Endothelial cell of umbilical vein (primary cell): ENCODE measurements around the gene RTL10. TPM values are rescaled to one million over a fixed set of nuclear protein-coding genes. Genes with fewer than 3 reads are reported as not detected.

ENCODE experiments used
- BruUV-seq: library from RNA; stranded (reverse); fragments of 400-500 nt; replicated peaks from 2 replicates; lab custom pipeline; 2021; lab: Mats Ljungman, UMichigan
- CTCF ChIA-PET: fragments of 300-600, 350-600 bp; sonication (Branson Sonifier 250); formaldehyde crosslinking; loops from one replicate; lab custom pipeline; 2021; ENCODE audit warnings: antibody characterized with exemption, inconsistent platforms; lab: Charles Lee
- POLR2A ChIA-PET: fragments of 300-600, 350-600 bp; sonication (Branson Sonifier 250); formaldehyde crosslinking; loops from one replicate; lab custom pipeline; 2021; ENCODE audit warnings: antibody characterized with exemption, inconsistent platforms; lab: Charles Lee
- DNase-seq: peaks from one replicate; pipeline ENCODE4 v3.0.0-alpha.2; 2011; ENCODE audit warnings: low read depth, low spot score
- FAIRE-seq: peaks from 2 replicates; lab custom pipeline; 2011; peaks lifted over from hg19 to GRCh38; lab: Jason Lieb, UNC
- H2AFZ ChIP-seq: 2 replicates; pipeline ENCODE4 v1.6.0; 2012; ENCODE audit warnings: low read depth, low read length, control low read depth, inconsistent platforms
- H3K27ac ChIP-seq: 2 replicates; pipeline ENCODE4 v1.5.1; 2011; ENCODE audit warnings: low read depth, mild to moderate bottlenecking, control low read depth, low read length, moderate library complexity; ENCODE audit not compliant: insufficient read depth
- H3K27me3 ChIP-seq, 2 experiments: 2 replicates each; pipeline versions ENCODE4 v1.6.0 to v1.6.1; 2011; ENCODE audit warnings: low read length in 2 of 2, mixed read lengths in 1 of 2; ENCODE audit not compliant: control insufficient read depth in 2 of 2, insufficient read depth in 2 of 2
- H3K36me3 ChIP-seq, 2 experiments: 2 replicates in 1 of 2; 3 replicates in 1 of 2; pipeline ENCODE4 v1.5.1; 2011; ENCODE audit warnings: low read length in 2 of 2, mild to moderate bottlenecking in 1 of 2, moderate library complexity in 1 of 2; ENCODE audit not compliant: control insufficient read depth in 2 of 2, insufficient read depth in 2 of 2; ENCODE audit errors: extremely low read depth in 1 of 2
- H3K4me1 ChIP-seq: 3 replicates; pipeline ENCODE4 v1.5.1; 2011; ENCODE audit warnings: mild to moderate bottlenecking, low read length; ENCODE audit not compliant: control insufficient read depth, insufficient read depth; ENCODE audit errors: extremely low read depth
- H3K4me2 ChIP-seq: 2 replicates; pipeline ENCODE4 v1.6.1; 2011; ENCODE audit warnings: low read length, control low read depth, mixed read lengths; ENCODE audit not compliant: insufficient read depth
- H3K4me3 ChIP-seq, 3 experiments: fragments of 200-600 bp in 1 of 3; sonication (generic), shearing (Covaris generic) in 1 of 3; replicated peaks in 1 of 3; 2 replicates each; pipeline ENCODE4 v1.5.1; 2011 to 2016; ENCODE audit warnings: control low read depth in 3 of 3, low read length in 3 of 3, mild to moderate bottlenecking in 2 of 3, inconsistent platforms in 1 of 3, low read depth in 1 of 3, moderate library complexity in 1 of 3; ENCODE audit not compliant: insufficient read depth in 1 of 3
- H3K79me2 ChIP-seq: 2 replicates; pipeline ENCODE4 v1.6.0; 2012; ENCODE audit warnings: low read length, inconsistent platforms; ENCODE audit not compliant: control insufficient read depth, insufficient read depth
- H3K9ac ChIP-seq: replicated peaks from 2 replicates; pipeline ENCODE3; 2011; ENCODE audit warnings: low read length, control low read depth; ENCODE audit not compliant: insufficient read depth; ENCODE audit errors: extremely low read depth
- H3K9me1 ChIP-seq: replicated peaks from 3 replicates; pipeline ENCODE4 v1.6.0; 2011; ENCODE audit warnings: mild to moderate bottlenecking, low read length; ENCODE audit not compliant: control insufficient read depth, insufficient read depth; ENCODE audit errors: extremely low read depth
- H3K9me3 ChIP-seq: replicated peaks from 2 replicates; pipeline ENCODE4 v1.5.1; 2012; ENCODE audit warnings: low read length, inconsistent platforms; ENCODE audit not compliant: control insufficient read depth, insufficient read depth
- H4K20me1 ChIP-seq: replicated peaks from 2 replicates; pipeline ENCODE3; 2011; ENCODE audit warnings: mild to moderate bottlenecking, low read length; ENCODE audit not compliant: control insufficient read depth, insufficient read depth; ENCODE audit errors: extremely low read depth
- EZH2 ChIP-seq: IDR thresholded peaks from 2 replicates; pipeline ENCODE4 v1.6.1; 2012; ENCODE audit warnings: borderline replicate concordance, low read depth, mild to moderate bottlenecking, moderate library complexity, low read length, inconsistent platforms; ENCODE audit not compliant: severe bottlenecking
- MAX ChIP-seq: IDR thresholded peaks from 2 replicates; pipeline ENCODE4 v1.6.1; 2011; ENCODE audit not compliant: insufficient read depth, insufficient read length
- MYC ChIP-seq: IDR thresholded peaks from one replicate; pipeline ENCODE4 v1.6.1; 2011; ENCODE audit warnings: mild to moderate bottlenecking, low read depth, low read length
- POLR2A ChIP-seq: IDR thresholded peaks from 2 replicates; pipeline ENCODE4 v1.6.1; 2012; ENCODE audit warnings: low read depth, mild to moderate bottlenecking, control low read depth, low read length
- POLR2AphosphoS5 ChIP-seq: IDR thresholded peaks from 2 replicates; pipeline ENCODE4 v1.6.1; 2012; ENCODE audit warnings: low read depth, mild to moderate bottlenecking, control low read depth, low read length, moderate library complexity; ENCODE audit not compliant: insufficient read depth
- dilution Hi-C: fragments of 300-500 bp; cut with MboI; formaldehyde crosslinking; loops from one replicate; pipeline ENCODE4 v1.15.0; 2019; ENCODE audit warnings: low sequenced_read_pairs; ENCODE audit not compliant: extremely low pct_ligation_motif_present
- intact Hi-C: fragments of 100-400 bp; cut with micrococcal nuclease; formaldehyde crosslinking; loops from one replicate; pipeline ENCODE4 v1.10.0; 2022
- polyA plus RNA-seq, 4 experiments: library from polyadenylated mRNA; depleted of rRNA in 3 of 4; stranded (reverse) in 3 of 4; unstranded in 1 of 4; fragments of >200 nt; gene quantifications; 2 replicates each; pipeline versions ENCODE4 v1.2.1 to v1.2.3, GENCODE V29; 2011 to 2012; ENCODE audit warnings: missing spikeins in 1 of 4
- total RNA-seq: library from RNA; stranded (reverse); gene quantifications from 2 replicates; pipeline ENCODE4 v1.2.3, GENCODE V29; 2021

RTL10 gene
- total and polyA plus RNA-seq, 2 donors (not counting 3 experiments of a cell fraction or from before 2014, with no cell fraction given), result 31.9 to 40.8 TPM

GRCh38 chr22:19892925-19893324 is 38.3 kb upstream of the RTL10 start:
- DNase-seq (no peak), FAIRE-seq (peak; percentile 62)
- Histone ChIP-seq H3K9me3 (no peaks in the 10 kb centered on the region), H3K27ac (peak overlapping the region; percentile 83), H3K9me1 (no peaks in the 10 kb centered on the region), H3K9ac (peak overlapping the region; percentile 50), H3K4me2 (no peak overlapping the region), H3K4me3 (no peak overlapping the region), H3K79me2 (peaks cover 2% of the 10 kb centered on the region), H3K27me3 (no peaks in the 10 kb centered on the region), H4K20me1 (no peaks in the 10 kb centered on the region), H2AFZ (no peak overlapping the region), H3K36me3 (peaks cover 0 to 9% of the 10 kb centered on the region in 2 experiments), H3K4me1 (peaks cover 56% of the 10 kb centered on the region)
- ChIA-PET POLR2A (interaction anchor here (1.2 to 1.4 kb wide), 2 partner anchors 12 to 48 kb away, joined by 3 to 9 read pairs; no protein-coding TSS in a partner anchor), CTCF (interaction anchor here (3.6 kb wide), 1 partner anchor 163 kb away, joined by 33 read pairs; no protein-coding TSS in a partner anchor)
- no peak for TF ChIP-seq POLR2AphosphoS5
- TF ChIP-seq MAX, result no peak
- no peak for TF ChIP-seq EZH2
- intact Hi-C loops, result loop anchor here (1.0 kb wide), 1 partner anchor 50 kb away; no protein-coding TSS in a partner anchor
- BruUV-seq, result no TSS peak
- dilution Hi-C loops, result no loop called here

GRCh38 chr22:19892257-19892879 is 37.7 kb upstream of the RTL10 start:
- Histone ChIP-seq H4K20me1 (no peaks in the 10 kb centered on the region), H3K4me1 (peaks cover 61% of the 10 kb centered on the region), H2AFZ (no peak overlapping the region), H3K79me2 (peaks cover 3% of the 10 kb centered on the region), H3K9me1 (no peaks in the 10 kb centered on the region), H3K4me3 (no peak overlapping the region), H3K27me3 (no peaks in the 10 kb centered on the region), H3K27ac (peak overlapping the region; percentile 83), H3K9ac (peak overlapping the region; percentile 50), H3K9me3 (no peaks in the 10 kb centered on the region), H3K4me2 (peak overlapping the region; percentile 9), H3K36me3 (peaks cover 0 to 9% of the 10 kb centered on the region in 2 experiments)
- FAIRE-seq (peak; percentile 87), DNase-seq (peak; percentile 79)
- no TSS peak for BruUV-seq
- dilution Hi-C loops, result no loop called here
- intact Hi-C loops, result loop anchor here (1.0 kb wide), 1 partner anchor 51 kb away; no protein-coding TSS in a partner anchor
- TF ChIP-seq MYC (peak; percentile 77), POLR2AphosphoS5 (peak; percentile 51), POLR2A (peak; percentile 6), MAX (no peak)
- POLR2A ChIA-PET, result interaction anchor here (0.9 to 1.4 kb wide), 4 partner anchors 11 to 48 kb away, joined by 3 to 9 read pairs (median 4); no protein-coding TSS in a partner anchor
- CTCF ChIA-PET, result interaction anchor here (1.2 to 3.6 kb wide), 6 partner anchors 16 to 162 kb away, joined by 3 to 33 read pairs (median 7); no protein-coding TSS in a partner anchor
